Thyroid gland (tissue), 4 donors: ENCODE measurements around the gene GATA6.

ENCODE experiments used
- CTCF ChIP-seq, 6 experiments: fragments of 200-600 bp in 3 of 6; fragments of 450-650 bp in 3 of 6; sonication (generic) in 3 of 6; IDR thresholded peaks; one replicate each; pipeline ENCODE4 v1.5.1; 2016 to 2019; ENCODE audit warnings: antibody characterized with exemption in 6 of 6, mild to moderate bottlenecking in 2 of 6, inconsistent platforms in 1 of 6, moderate library complexity in 1 of 6
- POLR2A ChIP-seq, 2 donors: fragments of 450-650 bp; IDR thresholded peaks; one replicate each; pipeline ENCODE4 v1.6.1; 2017; ENCODE audit warnings: antibody characterized with exemption in 2 of 2, mild to moderate bottlenecking in 2 of 2, moderate library complexity in 1 of 2

DNA sequence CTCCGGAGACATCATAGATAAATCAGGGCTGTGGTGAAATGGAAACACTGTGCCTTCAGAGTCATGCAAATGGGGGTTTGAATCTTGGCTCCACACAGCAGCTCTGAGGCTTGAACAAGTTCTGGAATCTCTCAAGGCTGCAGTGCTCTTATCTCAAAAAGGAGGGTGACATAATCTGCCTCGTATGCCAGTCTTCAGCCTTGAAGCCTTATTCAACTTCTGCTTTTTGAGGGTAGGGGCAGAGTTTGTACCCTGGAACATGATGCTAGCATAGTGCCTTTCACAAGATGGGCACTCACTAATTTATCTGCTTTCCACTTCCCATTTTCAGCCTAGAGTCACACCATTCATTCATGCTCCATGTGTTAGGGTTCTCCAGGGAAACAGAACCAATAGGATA is 42.3 kb downstream of the GATA6 start:
- no peak for TF ChIP-seq POLR2A (IDR thresholded peaks at IDR 0.05)
- TF ChIP-seq CTCF (IDR thresholded peaks at IDR 0.05): no peak
